HG03097 (cell line): ENCODE measurements around the gene CDYL2.
"Not testable (repeated sequence)": the region's sequence is repeated elsewhere in the genome, so short reads cannot be mapped to it uniquely, and the experiment has no call there.

Experiments
- ATAC-seq: cut with Tn5 transposase; IDR thresholded peaks from one replicate; pipeline ENCODE4 v1.9.1; 2021; ENCODE audit not compliant: unreplicated experiment, low FRiP score

CDYL2 gene

GRCh38 chr16:80804526-80805383 lies at the start of gene CDYL2:
Gene CDYL2 (minus strand): TSS chr16:80804598. CDS start chr16:80804173, 425 bp downstream.
- peak; percentile 58 for ATAC-seq

- ATAC-seq, result no peak
These were observed 48.0 kb upstream of the CDYL2 start for GRCh38 chr16:80852261-80852872.

GRCh38 chr16:80851831-80852230 lies 47.4 kb upstream of the CDYL2 start:
- no peak for ATAC-seq

- no peak for ATAC-seq
These were observed 46.4 kb upstream of the CDYL2 start for GRCh38 chr16:80850757-80851156.

- no peak for ATAC-seq
These were observed 44.5 kb upstream of the CDYL2 start for GRCh38 chr16:80848862-80849261.

GRCh38 chr16:80846680-80847079 lies 42.3 kb upstream of the CDYL2 start:
- ATAC-seq, result no peak

GRCh38 chr16:80846275-80846674 lies 41.9 kb upstream of the CDYL2 start:
- ATAC-seq, result no peak

- ATAC-seq, result no peak
These were observed 40.0 kb upstream of the CDYL2 start for GRCh38 chr16:80844395-80844794.

- no peak for ATAC-seq
These were observed 36.8 kb upstream of the CDYL2 start for GRCh38 chr16:80841231-80841630.

- no peak for ATAC-seq
These were observed 33.2 kb upstream of the CDYL2 start for GRCh38 chr16:80837533-80838147.

GRCh38 chr16:80836846-80837245 lies 32.4 kb upstream of the CDYL2 start:
- no peak for ATAC-seq

- ATAC-seq, result no peak
These were observed 31.8 kb upstream of the CDYL2 start for GRCh38 chr16:80836202-80836601.

- no peak for ATAC-seq
These were observed 26.6 kb upstream of the CDYL2 start for GRCh38 chr16:80831039-80831438.

- no peak for ATAC-seq
These were observed 24.1 kb upstream of the CDYL2 start for GRCh38 chr16:80828495-80828894.

GRCh38 chr16:80827007-80827406 lies 22.6 kb upstream of the CDYL2 start:
- ATAC-seq, result no peak

- ATAC-seq, result no peak
These were observed 21.0 kb upstream of the CDYL2 start for GRCh38 chr16:80825365-80825758.

GRCh38 chr16:80824623-80825364 lies 20.4 kb upstream of the CDYL2 start:
- ATAC-seq, result no peak

- ATAC-seq, result no peak
These were observed 15.6 kb upstream of the CDYL2 start for GRCh38 chr16:80819988-80820387.

GRCh38 chr16:80816356-80816755 lies 12.0 kb upstream of the CDYL2 start:
- ATAC-seq, result no peak

- ATAC-seq, result not testable (repeated sequence)
These were observed 10.9 kb upstream of the CDYL2 start for GRCh38 chr16:80815278-80815677.

GRCh38 chr16:80812593-80812992 lies 8.2 kb upstream of the CDYL2 start:
- ATAC-seq, result no peak
